ENCODE data around the gene NOD2. TPM values are rescaled to one million over a fixed set of nuclear protein-coding genes. Genes with fewer than 3 reads are reported as not detected.

The NOD2 gene
- total RNA-seq, 1 experiment from 2014 or later = 0.17 TPM

DNA sequence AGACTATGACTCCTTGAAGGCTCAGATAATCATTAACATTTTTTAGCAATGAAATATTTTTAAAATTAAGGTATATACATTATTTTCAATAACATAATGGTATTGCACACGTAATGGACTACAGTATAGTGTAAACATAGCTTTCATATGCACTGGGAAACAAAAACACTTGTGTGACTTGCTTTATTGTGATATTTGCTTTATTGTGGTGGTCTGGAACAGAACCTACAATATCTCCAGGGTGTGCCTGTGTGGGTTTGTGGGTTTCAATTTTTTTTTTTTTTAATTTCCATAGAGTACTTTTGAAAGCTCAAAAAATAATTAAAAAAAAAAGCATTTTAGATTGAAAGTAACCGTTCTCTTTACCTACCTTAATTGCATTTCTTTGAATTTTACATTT lies 73.8 kb downstream of the NOD2 start:
- no CpG with 5 or more reads among the region's 2 CpGs for WGBS (ENCODE audit: extremely low coverage, insufficient read length, low lambda C conversion rate)
- H3K4me3 Mint-ChIP-seq = no peak overlapping the region

More for the DNA sequence above, 73.8 kb downstream of the NOD2 start:
- H3K4ac ChIP-seq (ENCODE audit: low read depth, low read length) = no peak overlapping the region
- H3K23ac ChIP-seq (ENCODE audit: insufficient read length, low read depth, low read length) = no peak overlapping the region
- Mint-ChIP-seq H3K9me3 (peaks cover 0 to 12% of the 10 kb centered on the region in 2 experiments; a peak in 3 of 5 replicates), H3K27ac (no peak overlapping the region), H3K4me1 (no peaks in the 10 kb centered on the region), H3K27me3 (ENCODE audit: low read depth) (no peaks in the 10 kb centered on the region), H3K36me3 (ENCODE audit: insufficient read depth in 1 of 3, low read depth in 3 of 3) (peaks cover 14 to 17% (median 16%) of the 10 kb centered on the region in 3 experiments)
- H4K5ac ChIP-seq (ENCODE audit: insufficient read length, low read depth, low read length) = no peak overlapping the region
- no peak overlapping the region for H3K4me2 ChIP-seq (ENCODE audit: insufficient read depth, insufficient read length, low read length)
- no peak overlapping the region for H4K8ac ChIP-seq (replicated peaks; ENCODE audit: insufficient read length, low read depth, low read length)
- no peaks in the 10 kb centered on the region for H4K20me1 ChIP-seq (ENCODE audit: control insufficient read depth, insufficient read depth, insufficient read length)
- H3K9me3 ChIP-seq (ENCODE audit: control insufficient read depth, low read depth, low read length) = no peaks in the 10 kb centered on the region
- no peak for DNase-seq
- no peak overlapping the region for H2AK5ac ChIP-seq (ENCODE audit: insufficient read length, low read length)
- H3K56ac ChIP-seq (ENCODE audit: insufficient read length, low read depth, low read length) = no peak overlapping the region
- no peak overlapping the region for H3T11ph ChIP-seq (ENCODE audit: low read length)
- H2BK5ac ChIP-seq (ENCODE audit: insufficient read length, low read length) = no peak overlapping the region
- no peak overlapping the region for H3K14ac ChIP-seq (ENCODE audit: insufficient read depth, low read length)
- H2AFZ ChIP-seq (ENCODE audit: low read length) = no peak overlapping the region
- H2BK12ac ChIP-seq (ENCODE audit: insufficient read length, low read depth, low read length) = no peak overlapping the region
- H2BK15ac ChIP-seq (ENCODE audit: low read depth, low read length) = no peak overlapping the region
- no peak overlapping the region for H3K9ac ChIP-seq (ENCODE audit: extremely low read depth, insufficient read length, low read length)
- no peaks in the 10 kb centered on the region for H3K79me1 ChIP-seq (ENCODE audit: insufficient read depth, low read depth, low read length, poor library complexity, severe bottlenecking)
- no peaks in the 10 kb centered on the region for H3K79me2 ChIP-seq (ENCODE audit: insufficient read depth, low read length)
- no peak overlapping the region for H4K91ac ChIP-seq (ENCODE audit: insufficient read length, low read depth, low read length)
- no peaks in the 10 kb centered on the region for H3K27me3 ChIP-seq (ENCODE audit: insufficient read depth, low read length)
- H2BK120ac ChIP-seq (ENCODE audit: low read depth, low read length, poor library complexity, severe bottlenecking) = no peak overlapping the region
- no peaks in the 10 kb centered on the region for H3K4me1 ChIP-seq (ENCODE audit: insufficient read depth, low read length)
- H2BK20ac ChIP-seq (ENCODE audit: low read depth, low read length, poor library complexity, severe bottlenecking) = no peak overlapping the region
- TF ChIP-seq, protein P1, sequence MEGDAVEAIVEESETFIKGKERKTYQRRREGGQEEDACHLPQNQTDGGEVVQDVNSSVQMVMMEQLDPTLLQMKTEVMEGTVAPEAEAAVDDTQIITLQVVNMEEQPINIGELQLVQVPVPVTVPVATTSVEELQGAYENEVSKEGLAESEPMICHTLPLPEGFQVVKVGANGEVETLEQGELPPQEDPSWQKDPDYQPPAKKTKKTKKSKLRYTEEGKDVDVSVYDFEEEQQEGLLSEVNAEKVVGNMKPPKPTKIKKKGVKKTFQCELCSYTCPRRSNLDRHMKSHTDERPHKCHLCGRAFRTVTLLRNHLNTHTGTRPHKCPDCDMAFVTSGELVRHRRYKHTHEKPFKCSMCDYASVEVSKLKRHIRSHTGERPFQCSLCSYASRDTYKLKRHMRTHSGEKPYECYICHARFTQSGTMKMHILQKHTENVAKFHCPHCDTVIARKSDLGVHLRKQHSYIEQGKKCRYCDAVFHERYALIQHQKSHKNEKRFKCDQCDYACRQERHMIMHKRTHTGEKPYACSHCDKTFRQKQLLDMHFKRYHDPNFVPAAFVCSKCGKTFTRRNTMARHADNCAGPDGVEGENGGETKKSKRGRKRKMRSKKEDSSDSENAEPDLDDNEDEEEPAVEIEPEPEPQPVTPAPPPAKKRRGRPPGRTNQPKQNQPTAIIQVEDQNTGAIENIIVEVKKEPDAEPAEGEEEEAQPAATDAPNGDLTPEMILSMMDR (conservative IDR thresholded peaks at IDR 0.05) = no peak
- no peak overlapping the region for H3K18ac ChIP-seq (ENCODE audit: insufficient read length, low read depth, low read length)
- H3K27ac ChIP-seq (ENCODE audit: insufficient read length, low read depth, low read length) = no peak overlapping the region
- H3K23me2 ChIP-seq (ENCODE audit: insufficient read length, low read depth, low read length, poor library complexity, severe bottlenecking) = no peaks in the 10 kb centered on the region

Measured in H9 (cell line).